Thyroid gland (tissue), 4 donors: ENCODE results near the gene RTTN.

Experiments used
- POLR2A ChIP-seq, 2 donors: fragments of 450-650 bp; IDR thresholded peaks; one replicate each; pipeline ENCODE4 v1.6.1; 2017; ENCODE audit warnings: antibody characterized with exemption in 2 of 2, mild to moderate bottlenecking in 2 of 2, moderate library complexity in 1 of 2
- TF ChIP-seq, protein P1 (sequence below), 6 experiments: fragments of 200-600 bp in 3 of 6; fragments of 450-650 bp in 3 of 6; sonication (generic) in 3 of 6; IDR thresholded peaks; one replicate each; pipeline ENCODE4 v1.5.1; 2016 to 2019; ENCODE audit warnings: antibody characterized with exemption in 6 of 6, mild to moderate bottlenecking in 2 of 6, inconsistent platforms in 1 of 6, moderate library complexity in 1 of 6

DNA sequence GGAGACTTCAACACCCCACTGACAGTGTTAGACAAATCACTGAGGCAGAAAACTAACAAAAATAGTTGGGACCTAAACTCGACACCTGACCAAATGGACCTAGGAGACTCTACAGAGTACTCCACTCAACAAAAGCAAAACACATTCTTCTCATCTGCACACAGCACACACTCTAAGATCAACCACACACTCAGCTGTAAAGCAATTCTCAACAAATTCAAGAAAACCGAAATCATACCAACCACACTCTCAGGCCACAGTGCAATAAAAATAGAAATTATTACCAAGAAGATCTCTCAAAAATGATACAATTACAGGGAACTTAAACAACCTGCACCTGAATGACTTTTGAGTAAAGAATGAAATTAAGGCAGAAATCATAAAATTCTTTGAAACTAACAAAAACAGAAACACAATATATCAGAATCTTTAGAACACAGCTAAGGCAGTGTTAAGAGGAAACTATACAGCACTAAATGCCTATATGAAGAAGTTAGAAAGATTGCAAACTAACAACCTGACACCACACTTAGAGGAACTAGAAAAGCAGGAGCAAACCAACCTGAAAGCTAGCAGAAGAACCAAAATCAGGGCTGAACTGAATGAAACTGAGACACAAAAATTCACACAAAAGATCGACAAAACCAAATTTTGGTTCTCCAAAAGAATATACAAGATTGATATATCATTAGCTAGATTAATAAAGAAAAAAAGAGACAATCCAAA is 46.3 kb downstream of the RTTN start:
- TF ChIP-seq, protein P1, sequence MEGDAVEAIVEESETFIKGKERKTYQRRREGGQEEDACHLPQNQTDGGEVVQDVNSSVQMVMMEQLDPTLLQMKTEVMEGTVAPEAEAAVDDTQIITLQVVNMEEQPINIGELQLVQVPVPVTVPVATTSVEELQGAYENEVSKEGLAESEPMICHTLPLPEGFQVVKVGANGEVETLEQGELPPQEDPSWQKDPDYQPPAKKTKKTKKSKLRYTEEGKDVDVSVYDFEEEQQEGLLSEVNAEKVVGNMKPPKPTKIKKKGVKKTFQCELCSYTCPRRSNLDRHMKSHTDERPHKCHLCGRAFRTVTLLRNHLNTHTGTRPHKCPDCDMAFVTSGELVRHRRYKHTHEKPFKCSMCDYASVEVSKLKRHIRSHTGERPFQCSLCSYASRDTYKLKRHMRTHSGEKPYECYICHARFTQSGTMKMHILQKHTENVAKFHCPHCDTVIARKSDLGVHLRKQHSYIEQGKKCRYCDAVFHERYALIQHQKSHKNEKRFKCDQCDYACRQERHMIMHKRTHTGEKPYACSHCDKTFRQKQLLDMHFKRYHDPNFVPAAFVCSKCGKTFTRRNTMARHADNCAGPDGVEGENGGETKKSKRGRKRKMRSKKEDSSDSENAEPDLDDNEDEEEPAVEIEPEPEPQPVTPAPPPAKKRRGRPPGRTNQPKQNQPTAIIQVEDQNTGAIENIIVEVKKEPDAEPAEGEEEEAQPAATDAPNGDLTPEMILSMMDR (IDR thresholded peaks at IDR 0.05): no peak
- TF ChIP-seq POLR2A (IDR thresholded peaks at IDR 0.05): no peak
